D721Med (cell line): ENCODE measurements around the gene CTNNB1.

Experiments used
- DNase-seq: peaks from one replicate; pipeline ENCODE4 v3.0.0; 2011; ENCODE audit warnings: low spot score; ENCODE audit not compliant: insufficient read length
- FAIRE-seq: peaks from 2 replicates; lab custom pipeline; 2011; peaks lifted over from hg19 to GRCh38; lab: Jason Lieb, UNC
- CTCF ChIP-seq: IDR thresholded peaks from 2 replicates; pipeline ENCODE4 v1.5.1; 2012; ENCODE audit warnings: mild to moderate bottlenecking, control low read depth; ENCODE audit not compliant: insufficient read depth; ENCODE audit errors: missing control alignments

CTNNB1 gene

GRCh38 chr3:41250825-41251224 is 51.5 kb downstream of the CTNNB1 start:
- DNase-seq, result no peak
- TF ChIP-seq CTCF, result no peak
- FAIRE-seq, result no peak

- TF ChIP-seq CTCF, result no peak
- no peak for FAIRE-seq
Observed at GRCh38 chr3:41251593-41251992, 52.3 kb downstream of the CTNNB1 start.

GRCh38 chr3:41258239-41258800 is 59.0 kb downstream of the CTNNB1 start:
- DNase-seq (no peak), FAIRE-seq (no peak)
- no peak for TF ChIP-seq CTCF

More at GRCh38 chr3:41251593-41251992, 52.3 kb downstream of the CTNNB1 start:
- DNase-seq, result no peak

GRCh38 chr3:41259449-41260062 is 60.3 kb downstream of the CTNNB1 start:
- TF ChIP-seq CTCF, result no peak
- FAIRE-seq, result no peak
- DNase-seq, result no peak

- FAIRE-seq (no peak), DNase-seq (no peak)
- no peak for TF ChIP-seq CTCF
Observed at GRCh38 chr3:41260063-41260450, 60.8 kb downstream of the CTNNB1 start.

- no peak for TF ChIP-seq CTCF
- DNase-seq (no peak), FAIRE-seq (no peak)
Observed at GRCh38 chr3:41265011-41265545, 65.8 kb downstream of the CTNNB1 start.

GRCh38 chr3:41265823-41266273 is 66.5 kb downstream of the CTNNB1 start:
- TF ChIP-seq CTCF, result no peak
- no peak for DNase-seq
- FAIRE-seq, result no peak
